HepG2 (cell line): ENCODE measurements around the gene DISP2. TPM values are rescaled to one million over a fixed set of nuclear protein-coding genes. Genes with fewer than 3 reads are reported as not detected.

ENCODE experiments used
- ATAC-seq: fragments of 200-7000 bp; cut with Tn5 transposase; 3 replicates; pipeline ENCODE4 v1.9.1; 2020; ENCODE audit warnings: mild to moderate bottlenecking, moderate library complexity
- BruUV-seq: library from RNA; stranded (reverse); fragments of 400-500 nt; replicated peaks from 2 replicates; lab custom pipeline; 2021; lab: Mats Ljungman, UMichigan
- CTCF ChIA-PET: fragments of 300-600 bp; formaldehyde crosslinking; extraction: SDS; loops from one replicate; lab custom pipeline; 2021; ENCODE audit warnings: low total read pairs, inconsistent platforms, low intra/inter-chr PET ratio; lab: Yijun Ruan, JAX
- POLR2A ChIA-PET: fragments of 350-600 bp; sonication (Branson Sonifier 250); formaldehyde crosslinking; loops from one replicate; lab custom pipeline; 2020; ENCODE audit warnings: antibody characterized with exemption, inconsistent platforms; lab: Yijun Ruan, JAX
- DNase-seq: peaks from one replicate; pipeline ENCODE4 v3.0.0-alpha.2; 2015; ENCODE audit warnings: low spot score
- FAIRE-seq: peaks from 3 replicates; lab custom pipeline; 2011; peaks lifted over from hg19 to GRCh38; lab: Jason Lieb, UNC
- H2AFZ ChIP-seq: one replicate; pipeline ENCODE4 v1.6.1; 2011; ENCODE audit warnings: low read length, inconsistent platforms
- H3K27ac ChIP-seq: fragments of 300-600 bp; 3 replicates; pipeline ENCODE4 v1.8.0; 2011; ENCODE audit warnings: mixed run types, mild to moderate bottlenecking, mixed read lengths, low read length, inconsistent platforms; ENCODE audit not compliant: insufficient read depth; ENCODE audit errors: extremely low read length
- H3K27me3 ChIP-seq, 2 experiments: fragments of 200-600 bp in 1 of 2; 2 replicates in 1 of 2; 3 replicates in 1 of 2; pipeline versions ENCODE4 v1.6.0 to v1.8.0; 2011; ENCODE audit warnings: low read length in 2 of 2, mild to moderate bottlenecking in 2 of 2, moderate library complexity in 2 of 2, inconsistent platforms in 1 of 2; ENCODE audit not compliant: insufficient read depth in 2 of 2, control insufficient read depth in 1 of 2
- H3K36me3 ChIP-seq, 2 experiments: fragments of 200-600 bp in 1 of 2; replicated peaks in 1 of 2; 2 replicates in 1 of 2; 3 replicates in 1 of 2; pipeline versions ENCODE4 v1.5.1 to v1.8.0; 2011; ENCODE audit warnings: low read length in 2 of 2, inconsistent platforms in 1 of 2; ENCODE audit not compliant: insufficient read depth in 2 of 2, control insufficient read depth in 1 of 2
- H3K4me1 ChIP-seq: 2 replicates; pipeline ENCODE4 v1.5.1; 2012; ENCODE audit warnings: low read length, inconsistent platforms; ENCODE audit not compliant: insufficient read depth
- H3K4me2 ChIP-seq: 2 replicates; pipeline ENCODE4 v1.6.0; 2011; ENCODE audit warnings: low read depth, low read length, inconsistent platforms
- H3K4me3 ChIP-seq, 3 experiments: fragments of 200-600 bp in 1 of 3; sonication (generic), shearing (Covaris generic) in 1 of 3; replicated peaks in 1 of 3; 2 replicates each; pipeline ENCODE4 v1.5.1; 2011 to 2016; ENCODE audit warnings: low read length in 3 of 3, inconsistent platforms in 2 of 3, low read depth in 2 of 3, mild to moderate bottlenecking in 2 of 3, control low read depth in 1 of 3, mixed read lengths in 1 of 3; ENCODE audit not compliant: insufficient read depth in 1 of 3
- H3K79me2 ChIP-seq: one replicate; pipeline ENCODE4 v1.6.1; 2011; ENCODE audit warnings: low read length, inconsistent platforms; ENCODE audit not compliant: insufficient read depth
- H3K9ac ChIP-seq: 2 replicates; pipeline ENCODE4 v1.6.0; 2011; ENCODE audit warnings: mild to moderate bottlenecking, low read depth, low read length, inconsistent platforms; ENCODE audit not compliant: insufficient read depth
- H3K9me3 ChIP-seq: 2 replicates; pipeline ENCODE4 v1.5.1; 2012; ENCODE audit warnings: mild to moderate bottlenecking, low read length
- H4K20me1 ChIP-seq: 2 replicates; pipeline ENCODE4 v1.6.0; 2011; ENCODE audit warnings: inconsistent platforms, mild to moderate bottlenecking, low read length, moderate library complexity; ENCODE audit not compliant: insufficient read depth
- ATAD3A ChIP-seq: sonication (generic); formaldehyde crosslinking; IDR thresholded peaks from 2 replicates; pipeline ENCODE4 v1.4.0; 2020; ENCODE audit warnings: missing genetic modification reagents
- CHCHD3 ChIP-seq: sonication (generic); formaldehyde crosslinking; IDR thresholded peaks from 2 replicates; pipeline ENCODE4 v1.8.0; 2022; ENCODE audit warnings: mild to moderate bottlenecking, missing genetic modification reagents, moderate library complexity
- DR1 ChIP-seq: sonication (generic); formaldehyde crosslinking; IDR thresholded peaks from 2 replicates; pipeline ENCODE4 v1.8.0; 2021; ENCODE audit warnings: mild to moderate bottlenecking, missing genetic modification reagents, inconsistent platforms
- EED ChIP-seq: sonication (generic); formaldehyde crosslinking; IDR thresholded peaks from 2 replicates; pipeline ENCODE4 v1.5.0; 2020; ENCODE audit warnings: mild to moderate bottlenecking, missing genetic modification reagents
- MEIS1 ChIP-seq: sonication (generic); formaldehyde crosslinking; IDR thresholded peaks from 2 replicates; pipeline ENCODE4 v1.9.0; 2021; ENCODE audit warnings: mild to moderate bottlenecking, missing genetic modification reagents, moderate library complexity, borderline replicate concordance
- MLX ChIP-seq: IDR thresholded peaks from 2 replicates; pipeline ENCODE4 v1.6.1; 2016
- MTA1 ChIP-seq: sonication (generic); formaldehyde crosslinking; IDR thresholded peaks from 2 replicates; pipeline ENCODE4 v1.4.0; 2020; ENCODE audit warnings: missing genetic modification reagents, mild to moderate bottlenecking, borderline replicate concordance
- NR1H2 ChIP-seq: sonication (generic); formaldehyde crosslinking; IDR thresholded peaks from 2 replicates; pipeline ENCODE4 v1.8.1; 2022; ENCODE audit warnings: low read depth, missing genetic modification reagents, borderline replicate concordance
- SRSF4 ChIP-seq: fragments of 200-400 bp; formaldehyde crosslinking; IDR thresholded peaks from one replicate; pipeline ENCODE4 v1.6.1; 2018; ENCODE audit warnings: mild to moderate bottlenecking, low read depth, low read length, moderate library complexity; ENCODE audit not compliant: poor library complexity, severe bottlenecking
- SSRP1 ChIP-seq: IDR thresholded peaks from 2 replicates; pipeline ENCODE4 v1.6.1; 2016; ENCODE audit warnings: control low read depth
- ZNF232 ChIP-seq: sonication (generic); formaldehyde crosslinking; IDR thresholded peaks from 2 replicates; pipeline ENCODE4 v1.4.0; 2020; ENCODE audit warnings: missing genetic modification reagents, borderline replicate concordance
- ZNF329 ChIP-seq: sonication (generic); formaldehyde crosslinking; IDR thresholded peaks from 2 replicates; pipeline ENCODE4 v1.9.0; 2021; ENCODE audit warnings: low read depth, mild to moderate bottlenecking, missing genetic modification reagents
- ZNF562 ChIP-seq: sonication (generic); formaldehyde crosslinking; IDR thresholded peaks from 2 replicates; pipeline ENCODE4 v1.8.0; 2022; ENCODE audit warnings: missing genetic modification reagents, borderline replicate concordance
- WGBS: methylation state at CpG from one replicate; pipeline ENCODE4 v1.1.6; 2017; ENCODE audit warnings: low lambda C conversion rate; 5-methylcytosine and 5-hydroxymethylcytosine counted together
- in situ Hi-C: cut with HindIII; loops from 2 replicates; pipeline ENCODE4 v1.10.0; 2017; ENCODE audit warnings: low pct_unique_long_range_greater_than_20kb; ENCODE audit not compliant: extremely low pct_ligation_motif_present
- intact Hi-C: fragments of 100-400 bp; cut with micrococcal nuclease; formaldehyde crosslinking; loops from one replicate; pipeline ENCODE4 v1.10.0; 2022; ENCODE audit not compliant: unreplicated experiment
- polyA plus RNA-seq, 8 experiments: library from polyadenylated mRNA; depleted of rRNA in 3 of 8; stranded (reverse) in 7 of 8; unstranded in 1 of 8; fragments of >200 nt; fragmentation: Illumina TruSeq in 4 of 8; extraction: Trizol in 4 of 8; gene quantifications; 2 replicates each; pipeline versions ENCODE4 v1.2.1 to v1.2.3, GENCODE V29; 2011 to 2016; ENCODE audit warnings: low read depth in 4 of 8, missing spikeins in 1 of 8, mixed read lengths in 1 of 8; ENCODE audit not compliant: insufficient read depth in 1 of 8
- total RNA-seq, 5 experiments: library from RNA; depleted of rRNA; stranded (reverse); fragments of >200 nt; fragmentation: Illumina TruSeq; extraction: Trizol; gene quantifications; 2 replicates each; pipeline ENCODE4 v1.2.3, GENCODE V29; 2016; ENCODE audit warnings: low read depth in 1 of 5
- TF ChIP-seq, protein P1 (sequence below): sonication (generic); formaldehyde crosslinking; IDR thresholded peaks from 2 replicates; pipeline ENCODE4 v1.8.0; 2022; ENCODE audit warnings: missing genetic modification reagents, mild to moderate bottlenecking, inconsistent platforms, borderline replicate concordance
- TF ChIP-seq, protein P2 (sequence below): sonication (generic); formaldehyde crosslinking; IDR thresholded peaks from 2 replicates; pipeline ENCODE4 v1.4.0; 2020; ENCODE audit warnings: mild to moderate bottlenecking, missing genetic modification reagents
- TF ChIP-seq, protein P3 (sequence below): sonication (generic); formaldehyde crosslinking; IDR thresholded peaks from 2 replicates; pipeline ENCODE4 v1.5.0; 2020; ENCODE audit warnings: missing genetic modification reagents, mild to moderate bottlenecking, borderline replicate concordance

The DISP2 gene
- total and polyA plus RNA-seq, 2 of the 13 experiments (the other 11 are each of a cell fraction or from before 2014, with no cell fraction given), result 0.09 to 0.32 TPM

DNA sequence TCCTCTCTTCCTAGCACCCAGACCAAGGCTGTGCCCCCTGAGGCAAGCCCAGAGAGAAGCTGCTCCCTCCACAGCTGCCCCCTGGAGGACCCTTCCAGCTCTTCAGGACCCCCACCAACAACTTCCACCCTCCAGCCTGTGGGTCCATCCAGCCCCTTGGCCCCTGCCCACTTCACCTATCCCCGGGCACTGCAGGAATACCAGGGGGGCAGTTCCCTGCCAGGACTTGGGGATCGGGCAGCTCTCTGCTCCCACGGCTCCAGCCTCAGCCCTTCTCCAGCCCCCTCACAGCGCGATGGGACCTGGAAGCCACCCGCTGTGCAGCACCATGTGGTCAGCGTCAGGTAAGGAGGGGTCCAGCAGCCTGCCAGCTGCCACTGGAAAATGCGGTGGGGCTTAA lies 5.6 kb downstream of the DISP2 start:
- H3K27me3 ChIP-seq, result peaks cover 11 to 78% of the 10 kb centered on the region in 2 experiments
- H3K9me3 ChIP-seq, result no peaks in the 10 kb centered on the region
- intact Hi-C loops, result no loop called here
- in situ Hi-C loops, result no loop called here
- H3K4me3 ChIP-seq, result no peak overlapping the region
- no peak overlapping the region for H3K4me2 ChIP-seq
- H4K20me1 ChIP-seq, result no peaks in the 10 kb centered on the region
- no peak for FAIRE-seq
- 22% methylated on average over 3 of the region's 8 CpGs for WGBS
- no peak for DNase-seq
- no TSS peak for BruUV-seq
- no peaks in the 10 kb centered on the region for H3K36me3 ChIP-seq
- CTCF ChIA-PET, result no interaction called here
- no peak for ATAC-seq
- no peak for TF ChIP-seq SRSF4
- TF ChIP-seq MTA1 (CRISPR knock-in tag), result no peak
- TF ChIP-seq ZNF329, result no peak
- TF ChIP-seq DR1 (CRISPR knock-in tag), result no peak
- TF ChIP-seq ZNF562 (CRISPR knock-in tag), result no peak
- TF ChIP-seq NR1H2 (CRISPR knock-in tag), result no peak
- TF ChIP-seq MLX, result no peak
- no peak for TF ChIP-seq SSRP1
- no peak for TF ChIP-seq ZNF232 (CRISPR knock-in tag)
- TF ChIP-seq, protein P1, sequence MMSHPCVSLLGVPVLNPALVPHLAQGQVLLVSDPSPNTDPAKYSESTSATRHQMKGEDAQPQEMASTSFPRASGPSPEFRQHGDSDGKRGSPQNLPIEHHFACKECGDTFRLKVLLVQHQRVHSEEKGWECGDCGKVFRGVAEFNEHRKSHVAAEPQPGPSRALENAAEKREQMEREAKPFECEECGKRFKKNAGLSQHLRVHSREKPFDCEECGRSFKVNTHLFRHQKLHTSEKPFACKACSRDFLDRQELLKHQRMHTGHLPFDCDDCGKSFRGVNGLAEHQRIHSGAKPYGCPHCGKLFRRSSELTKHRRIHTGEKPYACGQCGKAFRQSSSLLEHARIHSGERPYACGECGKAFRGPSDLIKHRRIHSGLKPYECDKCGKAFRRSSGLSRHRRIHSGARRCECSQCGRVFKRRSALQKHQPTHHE, result no peak
- no peak for TF ChIP-seq EED (CRISPR knock-in tag)
- TF ChIP-seq CHCHD3 (CRISPR knock-in tag), result no peak
- TF ChIP-seq, protein P2, sequence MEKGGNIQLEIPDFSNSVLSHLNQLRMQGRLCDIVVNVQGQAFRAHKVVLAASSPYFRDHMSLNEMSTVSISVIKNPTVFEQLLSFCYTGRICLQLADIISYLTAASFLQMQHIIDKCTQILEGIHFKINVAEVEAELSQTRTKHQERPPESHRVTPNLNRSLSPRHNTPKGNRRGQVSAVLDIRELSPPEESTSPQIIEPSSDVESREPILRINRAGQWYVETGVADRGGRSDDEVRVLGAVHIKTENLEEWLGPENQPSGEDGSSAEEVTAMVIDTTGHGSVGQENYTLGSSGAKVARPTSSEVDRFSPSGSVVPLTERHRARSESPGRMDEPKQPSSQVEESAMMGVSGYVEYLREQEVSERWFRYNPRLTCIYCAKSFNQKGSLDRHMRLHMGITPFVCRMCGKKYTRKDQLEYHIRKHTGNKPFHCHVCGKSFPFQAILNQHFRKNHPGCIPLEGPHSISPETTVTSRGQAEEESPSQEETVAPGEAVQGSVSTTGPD (CRISPR knock-in tag), result no peak
- TF ChIP-seq ATAD3A (CRISPR knock-in tag), result no peak
- no peak for TF ChIP-seq MEIS1 (CRISPR knock-in tag)
- TF ChIP-seq, protein P3, sequence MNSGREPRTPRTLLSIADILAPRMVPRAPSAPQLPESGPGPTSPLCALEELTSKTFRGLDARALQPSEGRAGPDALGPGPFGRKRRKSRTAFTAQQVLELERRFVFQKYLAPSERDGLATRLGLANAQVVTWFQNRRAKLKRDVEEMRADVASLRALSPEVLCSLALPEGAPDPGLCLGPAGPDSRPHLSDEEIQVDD, result no peak
- peaks cover 6% of the 10 kb centered on the region for H3K4me1 ChIP-seq
- H3K27ac ChIP-seq, result no peak overlapping the region
- no peak overlapping the region for H3K9ac ChIP-seq
- POLR2A ChIA-PET, result no interaction called here
- no peaks in the 10 kb centered on the region for H3K79me2 ChIP-seq
- H2AFZ ChIP-seq, result no peak overlapping the region
